GM12874 (cell line): ENCODE data around the gene ZNF75A.

Experiments
- CTCF ChIP-seq: IDR thresholded peaks from 2 replicates; pipeline ENCODE4 v1.5.1; 2011; ENCODE audit warnings: low read depth, mild to moderate bottlenecking, control low read depth, low read length, moderate library complexity; ENCODE audit not compliant: insufficient read depth

The ZNF75A gene

GRCh38 chr16:3363793-3364192 is 58.5 kb downstream of the ZNF75A start:
- no peak for TF ChIP-seq CTCF

GRCh38 chr16:3364774-3365427 is 59.6 kb downstream of the ZNF75A start:
- TF ChIP-seq CTCF: no peak
